Stimulated activated naive B cell treated with anti-CD40 and anti-IgM and Interleukin-4, amounts not matched to agents 10 μg/mL and 1 μg/mL and 100 μg/mL, for 72 hours (primary cell): ENCODE measurements around the gene LRRC71.
A peak's percentile ranks its signal among the peaks of the same experiment; 100 is the strongest.

ENCODE experiments used
- ATAC-seq, 2 donors: fragments of 150-1000 bp; cut with Tn5 transposase; replicated peaks; 2 replicates each; pipeline ENCODE4 v1.10.0; 2021; ENCODE audit warnings: moderate library complexity in 1 of 2
- DNase-seq: peaks from one replicate; pipeline ENCODE4 v3.0.0; 2021
- H3K27ac Mint-ChIP-seq: one replicate; pipeline ENCODE4 v1.8.0; 2022; ENCODE audit warnings: mild to moderate bottlenecking, mixed read lengths
- H3K27me3 Mint-ChIP-seq, 2 donors: one replicate each; pipeline ENCODE4 v1.8.0; 2022; ENCODE audit warnings: mixed read lengths in 2 of 2
- H3K36me3 Mint-ChIP-seq, 2 donors: one replicate each; pipeline ENCODE4 v1.8.0; 2022; ENCODE audit warnings: mixed read lengths in 2 of 2, mild to moderate bottlenecking in 1 of 2
- H3K4me1 Mint-ChIP-seq, 2 donors: one replicate each; pipeline ENCODE4 v1.8.0; 2022; ENCODE audit warnings: mixed read lengths in 2 of 2, mild to moderate bottlenecking in 1 of 2
- H3K4me3 Mint-ChIP-seq, 2 donors: one replicate each; pipeline ENCODE4 v1.8.0; 2022; ENCODE audit warnings: mild to moderate bottlenecking in 2 of 2, mixed read lengths in 2 of 2, moderate library complexity in 1 of 2
- H3K9me3 Mint-ChIP-seq, 2 donors: one replicate each; pipeline ENCODE4 v1.8.0; 2022; ENCODE audit warnings: mixed read lengths in 2 of 2, mild to moderate bottlenecking in 1 of 2

LRRC71 gene

GRCh38 chr1:156896490-156897033 is 23.9 kb upstream of the LRRC71 start:
- H3K9me3 Mint-ChIP-seq, result no peaks in the 10 kb centered on the region
- peaks cover 3 to 13% of the 10 kb centered on the region in 2 donors for H3K4me1 Mint-ChIP-seq
- no peak for ATAC-seq
- no peak overlapping the region for H3K4me3 Mint-ChIP-seq
- H3K27ac Mint-ChIP-seq, result no peak overlapping the region
- peaks cover 51 to 84% of the 10 kb centered on the region in 2 donors for H3K27me3 Mint-ChIP-seq
- no peak for DNase-seq
- H3K36me3 Mint-ChIP-seq, result no peaks in the 10 kb centered on the region

- no peak overlapping the region for H3K4me3 Mint-ChIP-seq
- ATAC-seq, result no peak
- peaks cover 54 to 84% of the 10 kb centered on the region in 2 donors for H3K27me3 Mint-ChIP-seq
- H3K36me3 Mint-ChIP-seq, result no peaks in the 10 kb centered on the region
- H3K9me3 Mint-ChIP-seq, result no peaks in the 10 kb centered on the region
- no peak overlapping the region for H3K27ac Mint-ChIP-seq
- no peak for DNase-seq
- H3K4me1 Mint-ChIP-seq, result peaks cover 0 to 8% of the 10 kb centered on the region in 2 donors
Observed at GRCh38 chr1:156897078-156897825, 23.2 kb upstream of the LRRC71 start.

- DNase-seq (no peak), ATAC-seq (no peak)
- no peak overlapping the region for H3K27ac Mint-ChIP-seq
- H3K4me1 Mint-ChIP-seq, result peaks cover 0 to under 1% of the 10 kb centered on the region in 2 donors
- H3K36me3 Mint-ChIP-seq, result no peaks in the 10 kb centered on the region
- no peak overlapping the region for H3K4me3 Mint-ChIP-seq
- no peaks in the 10 kb centered on the region for H3K9me3 Mint-ChIP-seq
- peaks cover 57 to 81% of the 10 kb centered on the region in 2 donors for H3K27me3 Mint-ChIP-seq
Observed at GRCh38 chr1:156898161-156898566, 22.3 kb upstream of the LRRC71 start.

- Mint-ChIP-seq H3K4me3 (no peak overlapping the region), H3K4me1 (no peaks in the 10 kb centered on the region), H3K27ac (no peak overlapping the region), H3K36me3 (no peaks in the 10 kb centered on the region), H3K9me3 (no peaks in the 10 kb centered on the region), H3K27me3 (peaks cover 57 to 82% of the 10 kb centered on the region in 2 donors)
- no peak for ATAC-seq
- no peak for DNase-seq
Observed at GRCh38 chr1:156898971-156899664, 21.3 kb upstream of the LRRC71 start.

GRCh38 chr1:156899956-156900718 is 20.3 kb upstream of the LRRC71 start:
- ATAC-seq (no peak), DNase-seq (no peak)
- no peak overlapping the region for H3K27ac Mint-ChIP-seq

GRCh38 chr1:156900896-156901589 is 19.4 kb upstream of the LRRC71 start:
- Mint-ChIP-seq H3K4me1 (no peaks in the 10 kb centered on the region), H3K9me3 (no peaks in the 10 kb centered on the region), H3K27ac (no peak overlapping the region), H3K4me3 (no peak overlapping the region), H3K27me3 (peaks cover 52 to 71% of the 10 kb centered on the region in 2 donors), H3K36me3 (no peaks in the 10 kb centered on the region)
- DNase-seq (no peak), ATAC-seq (no peak)

More at GRCh38 chr1:156899956-156900718, 20.3 kb upstream of the LRRC71 start:
- no peaks in the 10 kb centered on the region for H3K36me3 Mint-ChIP-seq
- no peaks in the 10 kb centered on the region for H3K9me3 Mint-ChIP-seq
- no peaks in the 10 kb centered on the region for H3K4me1 Mint-ChIP-seq
- H3K27me3 Mint-ChIP-seq, result peaks cover 51 to 72% of the 10 kb centered on the region in 2 donors
- H3K4me3 Mint-ChIP-seq, result no peak overlapping the region

GRCh38 chr1:156901590-156901900 is 18.9 kb upstream of the LRRC71 start:
- no peak for ATAC-seq
- Mint-ChIP-seq H3K36me3 (no peaks in the 10 kb centered on the region), H3K4me3 (no peak overlapping the region), H3K27ac (no peak overlapping the region), H3K27me3 (peaks cover 52 to 69% of the 10 kb centered on the region in 2 donors), H3K4me1 (no peaks in the 10 kb centered on the region), H3K9me3 (no peaks in the 10 kb centered on the region)
- no peak for DNase-seq

- no peak for DNase-seq
- no peak overlapping the region for H3K27ac Mint-ChIP-seq
- no peaks in the 10 kb centered on the region for H3K36me3 Mint-ChIP-seq
- H3K27me3 Mint-ChIP-seq, result peaks cover 53 to 69% of the 10 kb centered on the region in 2 donors
- no peak for ATAC-seq
- no peaks in the 10 kb centered on the region for H3K9me3 Mint-ChIP-seq
- peaks cover 0 to 4% of the 10 kb centered on the region in 2 donors for H3K4me1 Mint-ChIP-seq
- no peak overlapping the region for H3K4me3 Mint-ChIP-seq
Observed at GRCh38 chr1:156901966-156902915, 18.2 kb upstream of the LRRC71 start.

- ATAC-seq (no peak), DNase-seq (no peak)
- Mint-ChIP-seq H3K27me3 (peaks cover 44 to 60% of the 10 kb centered on the region in 2 donors), H3K36me3 (no peaks in the 10 kb centered on the region), H3K9me3 (no peaks in the 10 kb centered on the region), H3K4me3 (no peak overlapping the region), H3K4me1 (peaks cover 0 to 4% of the 10 kb centered on the region in 2 donors), H3K27ac (peak overlapping the region; percentile 15)
Observed at GRCh38 chr1:156903328-156904091, 16.9 kb upstream of the LRRC71 start.

- DNase-seq, result no peak
- Mint-ChIP-seq H3K27ac (no peak overlapping the region), H3K4me3 (no peak overlapping the region), H3K36me3 (no peaks in the 10 kb centered on the region), H3K9me3 (no peaks in the 10 kb centered on the region), H3K4me1 (peaks cover 0 to 4% of the 10 kb centered on the region in 2 donors), H3K27me3 (peaks cover 40 to 57% of the 10 kb centered on the region in 2 donors)
- ATAC-seq, result no peak
Observed at GRCh38 chr1:156904187-156904959, 16.1 kb upstream of the LRRC71 start.

- H3K4me3 Mint-ChIP-seq, result no peak overlapping the region
- no peak for DNase-seq
- no peak overlapping the region for H3K27ac Mint-ChIP-seq
- no peak for ATAC-seq
- H3K4me1 Mint-ChIP-seq, result peaks cover 0 to 4% of the 10 kb centered on the region in 2 donors
- no peaks in the 10 kb centered on the region for H3K36me3 Mint-ChIP-seq
- H3K9me3 Mint-ChIP-seq, result no peaks in the 10 kb centered on the region
- H3K27me3 Mint-ChIP-seq, result peaks cover 40 to 51% of the 10 kb centered on the region in 2 donors
Observed at GRCh38 chr1:156905176-156905575, 15.3 kb upstream of the LRRC71 start.

GRCh38 chr1:156905651-156906050 is 14.8 kb upstream of the LRRC71 start:
- Mint-ChIP-seq H3K4me1 (peaks cover 0 to 7% of the 10 kb centered on the region in 2 donors), H3K36me3 (no peaks in the 10 kb centered on the region), H3K4me3 (no peak overlapping the region), H3K9me3 (no peaks in the 10 kb centered on the region), H3K27ac (no peak overlapping the region), H3K27me3 (peaks cover 44 to 53% of the 10 kb centered on the region in 2 donors)
- DNase-seq (no peak), ATAC-seq (no peak)
